HFF-Myc (cell line): ENCODE data around the gene POT1.

Source experiments
- DNase-seq: peaks from one replicate; pipeline ENCODE4 v3.0.0-alpha.2; 2011; ENCODE audit warnings: low read depth; ENCODE audit errors: extremely low read depth
- H3K4me3 ChIP-seq: replicated peaks from 2 replicates; pipeline ENCODE4 v1.5.1; 2011; ENCODE audit warnings: low read depth, mild to moderate bottlenecking, control low read depth, low read length
- CTCF ChIP-seq: IDR thresholded peaks from 2 replicates; pipeline ENCODE4 v1.5.1; 2012; ENCODE audit warnings: mild to moderate bottlenecking, low read depth, low read length, control low read depth; ENCODE audit errors: missing control alignments

The POT1 gene

GRCh38 chr7:124780608-124781007, 149.0 kb downstream of the POT1 start:
- no peak overlapping the region for H3K4me3 ChIP-seq
- DNase-seq = no peak
- no peak for TF ChIP-seq CTCF

GRCh38 chr7:124780056-124780455, 149.6 kb downstream of the POT1 start:
- H3K4me3 ChIP-seq = no peak overlapping the region
- DNase-seq = no peak
- TF ChIP-seq CTCF = no peak

GRCh38 chr7:124779620-124780019, 150.0 kb downstream of the POT1 start:
- H3K4me3 ChIP-seq = no peak overlapping the region
- TF ChIP-seq CTCF = no peak
- no peak for DNase-seq

GRCh38 chr7:124779194-124779593, 150.4 kb downstream of the POT1 start:
- TF ChIP-seq CTCF = no peak
- no peak overlapping the region for H3K4me3 ChIP-seq
- DNase-seq = no peak

- DNase-seq = no peak
- no peak for TF ChIP-seq CTCF
- no peak overlapping the region for H3K4me3 ChIP-seq
Observed at GRCh38 chr7:124777268-124777667, 152.4 kb downstream of the POT1 start.

- TF ChIP-seq CTCF = no peak
- no peak overlapping the region for H3K4me3 ChIP-seq
- no peak for DNase-seq
Observed at GRCh38 chr7:124776153-124776552, 153.5 kb downstream of the POT1 start.

- DNase-seq = no peak
- no peak for TF ChIP-seq CTCF
- H3K4me3 ChIP-seq = no peak overlapping the region
Observed at GRCh38 chr7:124775422-124775821, 154.2 kb downstream of the POT1 start.
